GM23338 (cell line): ENCODE results near the gene RRM1.
A peak's percentile ranks its signal among the peaks of the same experiment; 100 is the strongest.

Source experiments
- CREB1 ChIP-seq: fragments of 250-450 bp; sonication (Bioruptor Pico); IDR thresholded peaks from 2 replicates; pipeline ENCODE4 v1.5.0; 2020; ENCODE audit warnings: low read depth, mild to moderate bottlenecking, moderate library complexity
- EZH2 ChIP-seq: fragments of 200-600 bp; sonication (generic); IDR thresholded peaks from one replicate; pipeline ENCODE4 v1.8.0; 2017; ENCODE audit warnings: antibody characterized with exemption, mild to moderate bottlenecking, low read depth; ENCODE audit not compliant: unreplicated experiment
- EZH2phosphoT487 ChIP-seq: fragments of 200-600 bp; sonication (generic); IDR thresholded peaks from one replicate; pipeline ENCODE4 v1.8.1; 2018; ENCODE audit warnings: antibody characterized with exemption; ENCODE audit not compliant: unreplicated experiment
- JUNB ChIP-seq: IDR thresholded peaks from one replicate; pipeline ENCODE4 v1.6.1; 2016; ENCODE audit warnings: antibody characterized with exemption; ENCODE audit not compliant: unreplicated experiment
- NANOG ChIP-seq: IDR thresholded peaks from 2 replicates; pipeline ENCODE4 v1.6.1; 2016; ENCODE audit warnings: antibody characterized with exemption, borderline replicate concordance
- POLR2AphosphoS5 ChIP-seq: IDR thresholded peaks from 2 replicates; pipeline ENCODE4 v1.6.1; 2016; ENCODE audit warnings: antibody characterized with exemption, low read depth
- STAT1 ChIP-seq: IDR thresholded peaks from one replicate; pipeline ENCODE4 v1.6.1; 2016; ENCODE audit warnings: antibody characterized with exemption; ENCODE audit not compliant: unreplicated experiment
- ZNF114 ChIP-seq: fragments of 250-450 bp; sonication (Bioruptor Pico); IDR thresholded peaks from 2 replicates; pipeline ENCODE4 v1.5.0; 2020; ENCODE audit warnings: mild to moderate bottlenecking, moderate library complexity
- ZNF331 ChIP-seq: fragments of 250-450 bp; sonication (Bioruptor Pico); IDR thresholded peaks from 2 replicates; pipeline ENCODE4 v1.5.0; 2020; ENCODE audit warnings: low read depth, mild to moderate bottlenecking, moderate library complexity
- TF ChIP-seq, protein P1 (sequence below), 2 experiments: fragments of 200-600 bp in 1 of 2; sonication (generic) in 1 of 2; conservative IDR thresholded peaks; 2 replicates each; pipeline versions ENCODE4 v1.5.1 to v1.6.1; 2016 to 2017; ENCODE audit warnings: antibody characterized with exemption in 2 of 2, low read depth in 2 of 2, mild to moderate bottlenecking in 2 of 2, moderate library complexity in 1 of 2
- TF ChIP-seq, protein P2 (sequence below): IDR thresholded peaks from one replicate; pipeline ENCODE4 v1.6.1; 2018; ENCODE audit warnings: antibody characterized with exemption; ENCODE audit not compliant: unreplicated experiment
- TF ChIP-seq, protein P3 (sequence below): IDR thresholded peaks from 2 replicates; pipeline ENCODE4 v1.6.1; 2016; ENCODE audit warnings: antibody characterized with exemption
- TF ChIP-seq, protein P4 (sequence below): fragments of 250-450 bp; sonication (Bioruptor Pico); IDR thresholded peaks from 2 replicates; pipeline ENCODE4 v1.5.0; 2020; ENCODE audit warnings: mild to moderate bottlenecking, moderate library complexity

DNA sequence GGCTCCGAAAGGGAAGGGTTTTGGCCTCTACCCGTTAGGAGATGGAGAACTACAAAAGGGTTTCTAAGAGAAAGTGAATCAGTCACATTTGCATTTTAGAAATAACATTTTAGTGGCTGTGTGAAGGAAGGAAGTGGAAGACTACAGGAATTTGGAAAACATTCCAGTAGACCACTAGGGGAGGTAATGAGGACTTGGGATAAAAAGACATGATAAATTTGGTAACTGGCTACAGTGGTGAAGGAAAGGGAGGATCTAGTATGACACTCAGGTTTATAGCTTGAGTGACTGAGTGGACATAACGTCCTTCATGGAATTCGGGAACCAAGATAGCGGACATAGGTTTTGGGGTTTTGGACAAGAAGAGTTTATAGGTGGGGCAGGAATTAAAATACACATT, 7.0 kb upstream of the RRM1 start:
- TF ChIP-seq CREB1 (CRISPR knock-in tag) (no peak), EZH2 (no peak), POLR2AphosphoS5 (no peak), EZH2phosphoT487 (no peak), JUNB (no peak), ZNF114 (CRISPR knock-in tag) (no peak), ZNF331 (CRISPR knock-in tag) (no peak), STAT1 (no peak), NANOG (no peak)
- TF ChIP-seq, protein P1, sequence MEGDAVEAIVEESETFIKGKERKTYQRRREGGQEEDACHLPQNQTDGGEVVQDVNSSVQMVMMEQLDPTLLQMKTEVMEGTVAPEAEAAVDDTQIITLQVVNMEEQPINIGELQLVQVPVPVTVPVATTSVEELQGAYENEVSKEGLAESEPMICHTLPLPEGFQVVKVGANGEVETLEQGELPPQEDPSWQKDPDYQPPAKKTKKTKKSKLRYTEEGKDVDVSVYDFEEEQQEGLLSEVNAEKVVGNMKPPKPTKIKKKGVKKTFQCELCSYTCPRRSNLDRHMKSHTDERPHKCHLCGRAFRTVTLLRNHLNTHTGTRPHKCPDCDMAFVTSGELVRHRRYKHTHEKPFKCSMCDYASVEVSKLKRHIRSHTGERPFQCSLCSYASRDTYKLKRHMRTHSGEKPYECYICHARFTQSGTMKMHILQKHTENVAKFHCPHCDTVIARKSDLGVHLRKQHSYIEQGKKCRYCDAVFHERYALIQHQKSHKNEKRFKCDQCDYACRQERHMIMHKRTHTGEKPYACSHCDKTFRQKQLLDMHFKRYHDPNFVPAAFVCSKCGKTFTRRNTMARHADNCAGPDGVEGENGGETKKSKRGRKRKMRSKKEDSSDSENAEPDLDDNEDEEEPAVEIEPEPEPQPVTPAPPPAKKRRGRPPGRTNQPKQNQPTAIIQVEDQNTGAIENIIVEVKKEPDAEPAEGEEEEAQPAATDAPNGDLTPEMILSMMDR (conservative IDR thresholded peaks at IDR 0.05; ENCODE audit: low read depth in 2 of 2) = peak; percentile 29 to 57; a peak in 2 of 4 replicates
- TF ChIP-seq, protein P2, sequence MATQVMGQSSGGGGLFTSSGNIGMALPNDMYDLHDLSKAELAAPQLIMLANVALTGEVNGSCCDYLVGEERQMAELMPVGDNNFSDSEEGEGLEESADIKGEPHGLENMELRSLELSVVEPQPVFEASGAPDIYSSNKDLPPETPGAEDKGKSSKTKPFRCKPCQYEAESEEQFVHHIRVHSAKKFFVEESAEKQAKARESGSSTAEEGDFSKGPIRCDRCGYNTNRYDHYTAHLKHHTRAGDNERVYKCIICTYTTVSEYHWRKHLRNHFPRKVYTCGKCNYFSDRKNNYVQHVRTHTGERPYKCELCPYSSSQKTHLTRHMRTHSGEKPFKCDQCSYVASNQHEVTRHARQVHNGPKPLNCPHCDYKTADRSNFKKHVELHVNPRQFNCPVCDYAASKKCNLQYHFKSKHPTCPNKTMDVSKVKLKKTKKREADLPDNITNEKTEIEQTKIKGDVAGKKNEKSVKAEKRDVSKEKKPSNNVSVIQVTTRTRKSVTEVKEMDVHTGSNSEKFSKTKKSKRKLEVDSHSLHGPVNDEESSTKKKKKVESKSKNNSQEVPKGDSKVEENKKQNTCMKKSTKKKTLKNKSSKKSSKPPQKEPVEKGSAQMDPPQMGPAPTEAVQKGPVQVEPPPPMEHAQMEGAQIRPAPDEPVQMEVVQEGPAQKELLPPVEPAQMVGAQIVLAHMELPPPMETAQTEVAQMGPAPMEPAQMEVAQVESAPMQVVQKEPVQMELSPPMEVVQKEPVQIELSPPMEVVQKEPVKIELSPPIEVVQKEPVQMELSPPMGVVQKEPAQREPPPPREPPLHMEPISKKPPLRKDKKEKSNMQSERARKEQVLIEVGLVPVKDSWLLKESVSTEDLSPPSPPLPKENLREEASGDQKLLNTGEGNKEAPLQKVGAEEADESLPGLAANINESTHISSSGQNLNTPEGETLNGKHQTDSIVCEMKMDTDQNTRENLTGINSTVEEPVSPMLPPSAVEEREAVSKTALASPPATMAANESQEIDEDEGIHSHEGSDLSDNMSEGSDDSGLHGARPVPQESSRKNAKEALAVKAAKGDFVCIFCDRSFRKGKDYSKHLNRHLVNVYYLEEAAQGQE = no peak
- TF ChIP-seq, protein P3, sequence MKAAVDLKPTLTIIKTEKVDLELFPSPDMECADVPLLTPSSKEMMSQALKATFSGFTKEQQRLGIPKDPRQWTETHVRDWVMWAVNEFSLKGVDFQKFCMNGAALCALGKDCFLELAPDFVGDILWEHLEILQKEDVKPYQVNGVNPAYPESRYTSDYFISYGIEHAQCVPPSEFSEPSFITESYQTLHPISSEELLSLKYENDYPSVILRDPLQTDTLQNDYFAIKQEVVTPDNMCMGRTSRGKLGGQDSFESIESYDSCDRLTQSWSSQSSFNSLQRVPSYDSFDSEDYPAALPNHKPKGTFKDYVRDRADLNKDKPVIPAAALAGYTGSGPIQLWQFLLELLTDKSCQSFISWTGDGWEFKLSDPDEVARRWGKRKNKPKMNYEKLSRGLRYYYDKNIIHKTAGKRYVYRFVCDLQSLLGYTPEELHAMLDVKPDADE = no peak
- TF ChIP-seq, protein P4, sequence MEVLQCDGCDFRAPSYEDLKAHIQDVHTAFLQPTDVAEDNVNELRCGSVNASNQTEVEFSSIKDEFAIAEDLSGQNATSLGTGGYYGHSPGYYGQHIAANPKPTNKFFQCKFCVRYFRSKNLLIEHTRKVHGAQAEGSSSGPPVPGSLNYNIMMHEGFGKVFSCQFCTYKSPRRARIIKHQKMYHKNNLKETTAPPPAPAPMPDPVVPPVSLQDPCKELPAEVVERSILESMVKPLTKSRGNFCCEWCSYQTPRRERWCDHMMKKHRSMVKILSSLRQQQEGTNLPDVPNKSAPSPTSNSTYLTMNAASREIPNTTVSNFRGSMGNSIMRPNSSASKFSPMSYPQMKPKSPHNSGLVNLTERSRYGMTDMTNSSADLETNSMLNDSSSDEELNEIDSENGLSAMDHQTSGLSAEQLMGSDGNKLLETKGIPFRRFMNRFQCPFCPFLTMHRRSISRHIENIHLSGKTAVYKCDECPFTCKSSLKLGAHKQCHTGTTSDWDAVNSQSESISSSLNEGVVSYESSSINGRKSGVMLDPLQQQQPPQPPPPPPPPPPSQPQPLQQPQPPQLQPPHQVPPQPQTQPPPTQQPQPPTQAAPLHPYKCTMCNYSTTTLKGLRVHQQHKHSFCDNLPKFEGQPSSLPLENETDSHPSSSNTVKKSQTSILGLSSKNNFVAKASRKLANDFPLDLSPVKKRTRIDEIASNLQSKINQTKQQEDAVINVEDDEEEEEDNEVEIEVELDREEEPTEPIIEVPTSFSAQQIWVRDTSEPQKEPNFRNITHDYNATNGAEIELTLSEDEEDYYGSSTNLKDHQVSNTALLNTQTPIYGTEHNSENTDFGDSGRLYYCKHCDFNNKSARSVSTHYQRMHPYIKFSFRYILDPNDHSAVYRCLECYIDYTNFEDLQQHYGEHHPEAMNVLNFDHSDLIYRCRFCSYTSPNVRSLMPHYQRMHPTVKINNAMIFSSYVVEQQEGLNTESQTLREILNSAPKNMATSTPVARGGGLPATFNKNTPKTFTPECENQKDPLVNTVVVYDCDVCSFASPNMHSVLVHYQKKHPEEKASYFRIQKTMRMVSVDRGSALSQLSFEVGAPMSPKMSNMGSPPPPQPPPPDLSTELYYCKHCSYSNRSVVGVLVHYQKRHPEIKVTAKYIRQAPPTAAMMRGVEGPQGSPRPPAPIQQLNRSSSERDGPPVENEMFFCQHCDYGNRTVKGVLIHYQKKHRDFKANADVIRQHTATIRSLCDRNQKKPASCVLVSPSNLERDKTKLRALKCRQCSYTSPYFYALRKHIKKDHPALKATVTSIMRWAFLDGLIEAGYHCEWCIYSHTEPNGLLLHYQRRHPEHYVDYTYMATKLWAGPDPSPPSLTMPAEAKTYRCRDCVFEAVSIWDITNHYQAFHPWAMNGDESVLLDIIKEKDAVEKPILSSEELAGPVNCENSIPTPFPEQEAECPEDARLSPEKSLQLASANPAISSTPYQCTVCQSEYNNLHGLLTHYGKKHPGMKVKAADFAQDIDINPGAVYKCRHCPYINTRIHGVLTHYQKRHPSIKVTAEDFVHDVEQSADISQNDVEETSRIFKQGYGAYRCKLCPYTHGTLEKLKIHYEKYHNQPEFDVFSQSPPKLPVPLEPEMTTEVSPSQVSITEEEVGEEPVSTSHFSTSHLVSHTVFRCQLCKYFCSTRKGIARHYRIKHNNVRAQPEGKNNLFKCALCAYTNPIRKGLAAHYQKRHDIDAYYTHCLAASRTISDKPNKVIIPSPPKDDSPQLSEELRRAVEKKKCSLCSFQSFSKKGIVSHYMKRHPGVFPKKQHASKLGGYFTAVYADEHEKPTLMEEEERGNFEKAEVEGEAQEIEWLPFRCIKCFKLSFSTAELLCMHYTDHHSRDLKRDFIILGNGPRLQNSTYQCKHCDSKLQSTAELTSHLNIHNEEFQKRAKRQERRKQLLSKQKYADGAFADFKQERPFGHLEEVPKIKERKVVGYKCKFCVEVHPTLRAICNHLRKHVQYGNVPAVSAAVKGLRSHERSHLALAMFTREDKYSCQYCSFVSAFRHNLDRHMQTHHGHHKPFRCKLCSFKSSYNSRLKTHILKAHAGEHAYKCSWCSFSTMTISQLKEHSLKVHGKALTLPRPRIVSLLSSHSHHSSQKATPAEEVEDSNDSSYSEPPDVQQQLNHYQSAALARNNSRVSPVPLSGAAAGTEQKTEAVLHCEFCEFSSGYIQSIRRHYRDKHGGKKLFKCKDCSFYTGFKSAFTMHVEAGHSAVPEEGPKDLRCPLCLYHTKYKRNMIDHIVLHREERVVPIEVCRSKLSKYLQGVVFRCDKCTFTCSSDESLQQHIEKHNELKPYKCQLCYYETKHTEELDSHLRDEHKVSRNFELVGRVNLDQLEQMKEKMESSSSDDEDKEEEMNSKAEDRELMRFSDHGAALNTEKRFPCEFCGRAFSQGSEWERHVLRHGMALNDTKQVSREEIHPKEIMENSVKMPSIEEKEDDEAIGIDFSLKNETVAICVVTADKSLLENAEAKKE (CRISPR knock-in tag) = no peak
